A549 treated with CORT108297 at 1 μM for 4 hours (cell line): ENCODE measurements around the gene IL18RAP. TPM values are rescaled to one million over a fixed set of nuclear protein-coding genes. Genes with fewer than 3 reads are reported as not detected.

Experiments used
- total RNA-seq: library from RNA; stranded (reverse); fragments of 200-300 nt; extraction: Qiagen RNA extraction; gene quantifications from 5 replicates; pipeline ENCODE4 v1.2.3, GENCODE V29; 2022

Gene IL18RAP
- total RNA-seq, result 0.11 TPM in 1 of 5 replicates, not detected in the others

GRCh38 chr2:102422910-102423309 is at the start of gene IL18RAP:
TSS of gene IL18RAP (plus strand) at chr2:102423160. CDS start at chr2:102423278, 118 bp downstream.

GRCh38 chr2:102473020-102473419 is 50.1 kb downstream of the IL18RAP start, which contains the start of gene SLC9A4:
TSS of gene SLC9A4 (plus strand) at chr2:102473226. CDS start at chr2:102473760, 534 bp downstream.

Other genes with a start within 250 kb of the IL18RAP start
- 0.05 TPM in 1 of 5 replicates, not detected in the others for gene IL1RL2, start 236.1 kb upstream of the IL18RAP start, total RNA-seq
- 0.67 to 1.2 TPM (median 0.86 TPM) in 5 replicates for gene IL1RL1, start 111.6 kb upstream of the IL18RAP start, total RNA-seq
- 0.77 to 1.1 TPM (median 0.90 TPM) in 5 replicates for gene IL18R1, start 67.4 kb upstream of the IL18RAP start, total RNA-seq
- gene SLC9A4, start 50.1 kb downstream of the IL18RAP start, total RNA-seq, result not detected in 5 replicates
- gene SLC9A2, start 196.4 kb downstream of the IL18RAP start, total RNA-seq, result 2.8 to 3.4 TPM (median 3.3 TPM) in 5 replicates